Testis (tissue), 2 donors: ENCODE data around the gene RABEP2.

Experiments used
- POLR2A ChIP-seq: fragments of 450-650 bp; IDR thresholded peaks from one replicate; pipeline ENCODE4 v1.6.1; 2017; ENCODE audit warnings: antibody characterized with exemption, mild to moderate bottlenecking, moderate library complexity
- TF ChIP-seq, protein P1 (sequence below), 3 experiments: fragments of 450-650 bp in 2 of 3; fragments of 200-600 bp in 1 of 3; sonication (generic) in 1 of 3; IDR thresholded peaks; one replicate each; pipeline ENCODE4 v1.5.1; 2016 to 2019; ENCODE audit warnings: antibody characterized with exemption in 3 of 3, mild to moderate bottlenecking in 2 of 3, moderate library complexity in 1 of 3

DNA sequence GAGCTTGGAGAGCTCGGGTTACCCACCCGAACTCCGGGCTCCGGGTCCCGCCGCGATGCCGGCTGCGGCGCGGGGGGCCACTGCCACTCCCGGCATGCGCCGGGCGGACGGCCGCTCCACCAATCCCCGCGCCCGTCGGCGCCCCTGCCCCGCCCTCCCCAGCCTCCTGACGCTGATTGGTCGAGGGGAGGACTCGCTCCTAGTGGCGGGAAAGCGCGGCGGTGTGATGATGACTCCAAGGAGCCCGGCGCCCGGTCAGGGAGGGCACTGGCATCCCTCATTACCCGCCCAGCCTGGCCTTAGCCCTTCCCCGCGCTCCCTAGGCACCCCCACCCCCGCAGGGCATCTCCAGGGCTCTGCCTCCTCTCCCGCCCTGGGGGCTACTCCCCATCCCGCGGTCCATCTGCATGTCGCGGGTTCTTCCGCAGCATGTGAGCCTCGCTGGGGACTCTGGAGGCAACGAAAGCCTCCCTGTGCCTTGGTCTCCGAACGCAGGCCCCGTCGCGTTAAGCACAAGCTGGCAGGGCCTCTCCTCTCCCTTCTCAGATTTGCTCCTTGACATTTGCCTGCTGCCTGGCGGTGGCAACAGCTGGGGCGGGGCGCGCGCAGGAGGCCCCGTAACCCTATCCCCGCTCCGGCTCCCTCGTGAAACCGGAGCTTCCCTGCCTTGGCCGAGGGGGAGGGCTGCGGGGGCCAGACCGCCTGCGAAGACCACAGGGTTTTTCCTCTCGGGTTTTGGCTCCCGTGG lies 45.0 kb downstream of the RABEP2 start:
- TF ChIP-seq, protein P1, sequence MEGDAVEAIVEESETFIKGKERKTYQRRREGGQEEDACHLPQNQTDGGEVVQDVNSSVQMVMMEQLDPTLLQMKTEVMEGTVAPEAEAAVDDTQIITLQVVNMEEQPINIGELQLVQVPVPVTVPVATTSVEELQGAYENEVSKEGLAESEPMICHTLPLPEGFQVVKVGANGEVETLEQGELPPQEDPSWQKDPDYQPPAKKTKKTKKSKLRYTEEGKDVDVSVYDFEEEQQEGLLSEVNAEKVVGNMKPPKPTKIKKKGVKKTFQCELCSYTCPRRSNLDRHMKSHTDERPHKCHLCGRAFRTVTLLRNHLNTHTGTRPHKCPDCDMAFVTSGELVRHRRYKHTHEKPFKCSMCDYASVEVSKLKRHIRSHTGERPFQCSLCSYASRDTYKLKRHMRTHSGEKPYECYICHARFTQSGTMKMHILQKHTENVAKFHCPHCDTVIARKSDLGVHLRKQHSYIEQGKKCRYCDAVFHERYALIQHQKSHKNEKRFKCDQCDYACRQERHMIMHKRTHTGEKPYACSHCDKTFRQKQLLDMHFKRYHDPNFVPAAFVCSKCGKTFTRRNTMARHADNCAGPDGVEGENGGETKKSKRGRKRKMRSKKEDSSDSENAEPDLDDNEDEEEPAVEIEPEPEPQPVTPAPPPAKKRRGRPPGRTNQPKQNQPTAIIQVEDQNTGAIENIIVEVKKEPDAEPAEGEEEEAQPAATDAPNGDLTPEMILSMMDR (IDR thresholded peaks at IDR 0.05): peak in 1 of 3 experiments; percentile 26
- TF ChIP-seq POLR2A: no peak
